GM12892 (cell line): ENCODE data around the gene ZNF319.
"Not testable (repeated sequence)": the region's sequence is repeated elsewhere in the genome, so short reads cannot be mapped to it uniquely, and the experiment has no call there.

Source experiments
- DNase-seq: peaks from one replicate; pipeline ENCODE4 v3.0.0; 2011; ENCODE audit not compliant: insufficient read length
- FAIRE-seq: peaks from 2 replicates; lab custom pipeline; 2011; peaks lifted over from hg19 to GRCh38; lab: Jason Lieb, UNC
- POLR2A ChIP-seq: IDR thresholded peaks from 2 replicates; pipeline ENCODE4 v1.6.1; 2011; ENCODE audit warnings: low read depth, low read length, control low read depth
- POLR2AphosphoS5 ChIP-seq: IDR thresholded peaks from 2 replicates; pipeline ENCODE4 v1.6.1; 2011; ENCODE audit warnings: low read depth, low read length, control low read depth
- TAF1 ChIP-seq: IDR thresholded peaks from 2 replicates; pipeline ENCODE4 v1.6.1; 2011; ENCODE audit warnings: low read depth, mild to moderate bottlenecking, control low read depth, low read length, borderline replicate concordance

Gene ZNF319

GRCh38 chr16:58011652-58012051 lies 11.2 kb upstream of the ZNF319 start:
- no peak for DNase-seq
- TF ChIP-seq POLR2A: no peak
- TF ChIP-seq TAF1: no peak
- no peak for TF ChIP-seq POLR2AphosphoS5
- no peak for FAIRE-seq

- no peak for DNase-seq
- FAIRE-seq: no peak
- TF ChIP-seq TAF1 (no peak), POLR2A (no peak), POLR2AphosphoS5 (no peak)
Measured at GRCh38 chr16:58010886-58011285, 10.4 kb upstream of the ZNF319 start.

GRCh38 chr16:58009856-58010416 lies 9.5 kb upstream of the ZNF319 start:
- no peak for FAIRE-seq
- DNase-seq: no peak
- no peak for TF ChIP-seq POLR2A
- TF ChIP-seq TAF1: no peak

GRCh38 chr16:58004736-58005135 lies 4.3 kb upstream of the ZNF319 start:
- FAIRE-seq: peak; percentile 70
- DNase-seq: not testable (repeated sequence)

- DNase-seq (no peak), FAIRE-seq (no peak)
- no peak for TF ChIP-seq TAF1
- TF ChIP-seq POLR2AphosphoS5: no peak
- no peak for TF ChIP-seq POLR2A
Measured at GRCh38 chr16:58002936-58003335, 2.5 kb upstream of the ZNF319 start.

DNA sequence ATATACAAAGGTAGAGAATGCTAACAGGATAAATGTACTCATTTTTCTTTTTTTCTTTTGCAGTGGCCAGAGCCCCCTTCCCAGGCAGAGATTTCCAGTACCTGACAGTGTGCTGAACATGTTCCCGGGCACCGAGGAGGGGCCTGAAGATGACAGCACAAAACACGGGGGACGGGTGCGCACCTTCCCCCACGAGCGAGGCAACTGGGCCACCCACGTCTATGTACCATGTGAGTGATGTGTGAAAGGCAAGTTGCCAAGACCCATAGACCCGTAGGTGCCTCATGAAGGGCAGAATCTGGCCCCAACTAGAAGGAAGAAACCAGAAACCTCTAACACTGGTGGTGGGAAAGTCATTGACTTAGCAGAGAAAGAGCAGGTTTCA lies 1.9 kb upstream of the ZNF319 start:
- DNase-seq (no peak), FAIRE-seq (no peak)
- no peak for TF ChIP-seq TAF1
- no peak for TF ChIP-seq POLR2AphosphoS5
- TF ChIP-seq POLR2A: no peak

DNA sequence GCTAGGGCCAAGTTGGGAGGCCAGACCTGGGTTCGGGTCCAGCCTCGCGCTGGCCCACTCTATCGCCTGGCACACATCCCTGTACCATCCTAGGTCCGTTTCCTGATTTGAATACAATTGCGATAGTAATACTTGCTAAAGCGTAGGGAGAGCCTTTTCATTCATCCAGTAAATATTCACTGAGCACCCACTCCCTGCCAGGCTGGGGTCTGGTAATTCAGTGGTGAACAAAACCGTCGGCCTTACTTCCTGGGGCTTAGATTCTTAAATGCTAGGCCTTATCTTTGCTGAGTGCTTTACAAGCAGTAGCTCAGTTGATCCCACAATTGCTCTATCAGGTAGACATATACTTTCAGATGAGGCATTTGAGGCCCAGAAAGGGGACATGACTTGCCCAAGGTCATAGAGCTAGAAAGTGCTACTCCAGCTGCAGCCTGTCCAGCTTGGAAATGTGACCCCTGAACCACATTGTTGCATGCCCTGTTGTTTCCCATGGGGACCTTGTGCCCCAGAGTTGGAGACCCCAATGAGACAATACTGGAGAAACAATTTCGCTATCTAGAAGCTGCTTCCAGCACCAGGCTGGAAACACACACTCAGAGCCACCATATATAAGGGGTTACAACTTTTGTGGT lies 1.4 kb upstream of the ZNF319 start:
- DNase-seq (no peak), FAIRE-seq (no peak)
- TF ChIP-seq TAF1 (no peak), POLR2AphosphoS5 (no peak; the same call in 1 of the 2 replicates), POLR2A (no peak)

DNA sequence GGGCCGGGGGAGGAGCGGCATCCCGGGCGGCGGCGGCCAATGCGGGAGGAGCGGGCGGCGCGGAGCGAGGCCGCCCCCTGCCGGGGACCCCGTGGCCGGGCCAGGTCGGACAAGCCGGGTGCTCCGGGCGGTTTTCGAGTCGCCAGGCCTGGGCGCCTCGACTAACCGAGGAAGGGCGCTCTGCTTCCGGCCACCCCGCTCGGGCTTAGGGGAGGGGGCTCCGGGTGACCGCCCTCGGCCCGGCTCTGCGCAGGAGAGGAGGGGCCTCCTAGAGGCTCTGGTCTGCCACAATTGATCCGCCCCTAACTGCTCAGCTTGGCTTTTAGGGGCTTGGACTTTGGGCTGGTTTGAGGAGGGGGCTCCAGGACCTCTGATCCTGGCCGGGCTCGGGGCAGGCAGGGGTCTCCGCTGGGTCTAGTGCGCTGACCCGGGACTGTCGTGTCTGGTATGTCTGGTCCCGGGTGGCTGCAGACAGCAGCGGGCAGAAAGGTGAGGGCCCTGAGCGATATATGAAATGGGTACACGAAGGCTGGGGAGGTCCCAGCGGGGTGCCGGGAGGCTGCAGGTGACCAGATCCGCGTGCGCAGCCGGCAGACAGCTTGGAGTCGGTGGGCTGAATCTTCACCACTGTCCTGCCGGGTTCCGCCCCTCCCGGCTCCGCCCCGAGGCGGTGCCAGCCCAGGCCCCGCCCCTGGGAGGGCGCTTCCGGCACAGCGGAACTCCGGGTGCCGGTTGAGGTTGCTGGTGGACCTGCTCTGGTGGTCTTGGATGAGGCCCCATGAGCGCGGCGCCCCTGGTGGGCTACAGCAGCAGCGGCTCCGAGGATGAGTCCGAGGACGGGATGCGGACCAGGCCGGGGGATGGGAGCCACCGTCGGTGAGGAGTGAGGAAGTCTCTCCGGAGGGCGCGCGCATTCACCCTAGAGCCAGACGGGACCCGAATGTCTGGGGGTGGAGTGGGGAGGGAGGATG lies 519 bp upstream of the ZNF319 start, which contains the start of gene USB1:
USB1 (plus strand) TSS at position 702 of the 971 bp plus-strand sequence; CDS start at position 779, 77 bp downstream.
- FAIRE-seq (peak; percentile 97), DNase-seq (peak; percentile 97)
- TF ChIP-seq TAF1 (no peak), POLR2AphosphoS5 (peak; percentile 54; the same call in 1 of the 2 replicates), POLR2A (peak; percentile 76; the same call in 1 of the 2 replicates)

DNA sequence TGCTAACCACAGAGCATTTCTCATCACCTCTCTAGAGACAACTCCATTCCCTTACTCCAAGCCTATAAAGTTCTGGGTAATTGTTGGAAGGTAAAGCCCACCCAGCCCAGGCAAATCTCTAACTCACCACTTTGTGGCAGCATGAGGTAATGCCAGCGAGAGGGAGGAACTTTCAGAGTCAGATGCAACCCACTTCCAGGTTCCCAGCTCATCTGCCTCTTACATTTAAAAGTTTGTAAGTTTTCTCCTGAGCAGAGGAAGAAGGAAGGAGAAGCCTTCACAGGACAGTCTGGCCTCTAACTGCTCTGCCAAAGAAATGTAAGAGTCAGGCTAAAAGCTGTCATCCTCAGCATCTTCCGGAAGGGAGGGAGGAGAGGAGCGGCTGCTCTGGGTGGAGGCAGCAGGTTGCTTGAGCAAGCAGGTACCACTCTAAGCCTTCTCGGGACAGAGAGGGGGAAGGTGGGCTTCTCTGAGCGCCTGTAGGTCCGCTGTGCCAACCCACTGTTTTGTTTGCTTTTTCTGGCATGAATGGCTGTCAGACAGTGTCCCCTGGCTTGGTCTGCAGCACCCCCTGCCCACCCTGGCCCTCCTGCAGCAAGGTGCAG lies 1.0 kb downstream of the ZNF319 start:
- peak; percentile 83 for FAIRE-seq
- TF ChIP-seq POLR2A: no peak
- no peak for TF ChIP-seq POLR2AphosphoS5
- no peak for TF ChIP-seq TAF1
- peak; percentile 44 for DNase-seq

DNA sequence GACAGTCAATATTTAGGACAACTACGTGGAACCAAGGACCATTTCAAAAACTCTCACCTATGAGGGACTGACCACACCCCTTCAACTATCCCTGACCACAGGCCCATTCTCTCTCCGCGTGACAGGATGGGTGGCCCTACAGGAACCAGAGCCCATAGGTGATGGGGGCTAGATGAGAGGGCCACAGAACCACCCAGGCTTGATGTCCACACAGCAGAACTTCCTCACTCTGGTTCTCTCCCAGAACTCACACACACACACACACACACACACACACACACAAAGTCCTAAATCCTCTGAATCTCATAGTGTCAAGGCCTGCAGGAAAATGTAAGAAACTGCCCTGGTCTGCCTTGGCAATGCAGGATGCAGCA lies 1.5 kb downstream of the ZNF319 start:
- TF ChIP-seq TAF1 (no peak), POLR2A (no peak), POLR2AphosphoS5 (no peak)
- FAIRE-seq (no peak), DNase-seq (no peak)

- DNase-seq (no peak), FAIRE-seq (no peak)
- TF ChIP-seq TAF1 (no peak), POLR2AphosphoS5 (no peak), POLR2A (no peak)
Measured at GRCh38 chr16:57998486-57998885, 2.0 kb downstream of the ZNF319 start.

DNA sequence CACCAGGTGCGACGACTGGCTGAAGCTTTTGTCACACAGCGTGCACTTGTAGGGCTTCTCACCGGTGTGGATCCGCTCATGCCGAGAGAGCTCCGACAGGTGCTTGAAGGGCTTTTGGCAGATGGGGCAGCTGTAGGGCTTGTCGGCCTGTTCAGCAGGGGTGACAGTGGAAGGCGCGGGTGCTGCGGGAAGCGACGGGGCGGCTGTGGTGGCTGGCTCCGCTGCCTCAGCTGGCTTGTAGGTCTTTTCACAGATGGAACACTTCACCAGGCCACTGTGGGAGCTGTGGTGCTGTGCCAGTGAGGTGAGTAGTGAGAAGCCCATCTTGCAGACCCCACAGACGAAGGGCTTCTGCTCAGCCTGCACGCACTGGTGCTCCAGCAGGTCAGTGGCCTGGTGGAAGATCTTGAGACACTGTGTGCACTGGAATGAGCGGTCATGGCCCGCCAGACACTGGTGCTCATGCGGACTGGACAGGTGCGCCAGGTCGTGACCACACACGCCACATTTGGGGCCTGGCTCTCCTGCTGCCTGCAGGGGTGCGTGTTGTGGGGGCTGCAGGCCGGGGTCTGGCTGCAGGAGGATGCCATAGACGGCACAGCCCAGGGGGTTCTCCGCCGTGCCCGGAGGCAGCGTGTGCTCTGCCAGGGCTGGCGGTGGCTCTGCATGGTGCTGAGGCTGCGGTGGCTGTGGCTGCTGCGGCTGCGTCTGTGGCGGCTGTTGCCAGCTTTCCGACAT lies 2.8 kb downstream of the ZNF319 start:
- FAIRE-seq: no peak
- TF ChIP-seq POLR2AphosphoS5: no peak
- TF ChIP-seq POLR2A: no peak
- TF ChIP-seq TAF1: no peak
- DNase-seq: no peak
